Nephron progenitor cell (in vitro differentiated cells): Measurements from ENCODE around the gene ASXL2.

Experiments used
- DNase-seq: peaks from one replicate; pipeline ENCODE4 v3.0.0; 2021
- H3K27ac Mint-ChIP-seq: 2 replicates; pipeline ENCODE4 v1.8.0; 2021; ENCODE audit warnings: mild to moderate bottlenecking, moderate library complexity, mixed read lengths
- H3K27me3 Mint-ChIP-seq: 2 replicates; pipeline ENCODE4 v1.8.0; 2021; ENCODE audit warnings: mild to moderate bottlenecking, low read depth, mixed read lengths; ENCODE audit not compliant: poor library complexity
- H3K36me3 Mint-ChIP-seq: 2 replicates; pipeline ENCODE4 v1.8.0; 2021; ENCODE audit warnings: low read depth, mixed read lengths
- H3K4me1 Mint-ChIP-seq: 2 replicates; pipeline ENCODE4 v1.8.0; 2021; ENCODE audit warnings: mixed read lengths
- H3K4me3 Mint-ChIP-seq: 2 replicates; pipeline ENCODE4 v1.8.0; 2021; ENCODE audit warnings: mild to moderate bottlenecking, moderate library complexity, mixed read lengths
- H3K9me3 Mint-ChIP-seq: 2 replicates; pipeline ENCODE4 v1.8.0; 2021; ENCODE audit warnings: mild to moderate bottlenecking, moderate library complexity, mixed read lengths
- CTCF ChIP-seq: fragments of 200-600 bp; sonication (generic); IDR thresholded peaks from 2 replicates; pipeline ENCODE4 v1.5.0; 2021; ENCODE audit warnings: antibody characterized with exemption

The ASXL2 gene

GRCh38 chr2:25725877-25726276 is 152.4 kb downstream of the ASXL2 start:
- no peak for TF ChIP-seq CTCF
- Mint-ChIP-seq H3K36me3 (no peaks in the 10 kb centered on the region), H3K4me3 (no peak overlapping the region), H3K27ac (peak overlapping the region; percentile 45), H3K4me1 (peaks cover 5% of the 10 kb centered on the region), H3K27me3 (peaks cover 7% of the 10 kb centered on the region), H3K9me3 (peaks cover 8% of the 10 kb centered on the region)
- no peak for DNase-seq

DNA sequence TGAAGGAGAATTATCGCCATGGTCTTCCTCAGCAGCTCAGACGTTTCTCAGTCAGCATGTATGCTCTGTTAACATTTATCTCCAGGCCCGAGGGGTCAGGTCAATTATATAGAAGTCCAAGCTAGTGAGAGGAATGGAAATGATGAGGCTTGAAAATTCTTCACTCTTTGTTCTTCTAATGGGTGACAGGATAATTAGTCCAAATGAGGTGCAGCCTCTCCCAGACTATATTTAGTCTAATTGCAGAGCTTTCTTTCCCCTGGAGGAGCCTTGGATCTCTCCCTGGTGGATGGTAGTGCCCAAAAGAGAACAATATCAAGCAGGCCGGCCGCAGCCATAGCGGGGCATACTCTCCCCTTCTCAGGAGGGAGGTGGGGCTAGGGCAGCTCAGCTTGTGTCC is 153.5 kb downstream of the ASXL2 start:
- Mint-ChIP-seq H3K4me1 (peaks cover 5% of the 10 kb centered on the region), H3K36me3 (no peaks in the 10 kb centered on the region), H3K27ac (no peak overlapping the region), H3K4me3 (no peak overlapping the region), H3K27me3 (peaks cover 8% of the 10 kb centered on the region), H3K9me3 (peaks cover 8% of the 10 kb centered on the region)
- DNase-seq, result no peak
- TF ChIP-seq CTCF, result no peak

DNA sequence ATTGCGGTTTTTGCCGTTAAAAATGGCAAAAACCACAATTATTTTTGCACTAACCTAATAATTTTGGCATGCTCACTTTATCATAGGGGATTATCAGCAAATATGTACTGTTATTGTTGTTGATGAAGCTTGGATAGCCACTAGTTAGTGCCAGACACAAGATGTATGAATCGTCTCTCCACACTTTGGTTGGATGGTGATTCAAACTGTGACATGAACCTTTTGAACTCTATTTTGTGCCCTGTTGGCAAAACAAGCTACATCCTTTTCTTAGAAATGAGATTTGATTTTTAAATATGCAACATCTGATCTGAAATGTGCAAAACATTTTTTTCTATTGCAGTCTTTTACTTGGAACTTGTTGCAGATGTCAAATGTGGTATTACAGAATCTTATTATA is 156.1 kb downstream of the ASXL2 start:
- no peak for TF ChIP-seq CTCF
- Mint-ChIP-seq H3K4me3 (no peak overlapping the region), H3K27me3 (peaks cover 4% of the 10 kb centered on the region), H3K27ac (no peak overlapping the region), H3K36me3 (no peaks in the 10 kb centered on the region), H3K4me1 (peaks cover 5% of the 10 kb centered on the region), H3K9me3 (peaks cover 8% of the 10 kb centered on the region)
- no peak for DNase-seq

DNA sequence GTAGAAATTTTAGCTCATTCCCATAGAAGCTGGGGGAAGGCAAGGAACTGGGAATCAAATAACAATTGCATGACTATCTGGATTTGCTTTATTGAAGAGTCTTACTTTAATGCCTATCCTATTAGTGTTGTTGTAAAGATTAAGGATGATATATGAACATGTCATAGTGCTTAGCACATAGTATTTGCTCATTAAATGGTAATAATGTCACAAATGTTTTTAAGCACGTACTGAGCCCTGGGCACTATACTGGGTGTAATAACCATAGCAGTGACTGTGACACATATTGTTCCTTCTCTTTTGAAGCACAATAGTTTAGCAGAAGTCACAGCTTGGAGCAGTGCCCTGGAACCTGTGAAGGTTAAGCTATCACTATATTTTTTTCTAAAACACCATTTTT is 157.7 kb downstream of the ASXL2 start:
- no peak for TF ChIP-seq CTCF
- Mint-ChIP-seq H3K36me3 (no peaks in the 10 kb centered on the region), H3K4me1 (peaks cover 5% of the 10 kb centered on the region), H3K27ac (no peak overlapping the region), H3K27me3 (peaks cover 4% of the 10 kb centered on the region), H3K4me3 (no peak overlapping the region), H3K9me3 (peaks cover 8% of the 10 kb centered on the region)
- DNase-seq, result no peak

DNA sequence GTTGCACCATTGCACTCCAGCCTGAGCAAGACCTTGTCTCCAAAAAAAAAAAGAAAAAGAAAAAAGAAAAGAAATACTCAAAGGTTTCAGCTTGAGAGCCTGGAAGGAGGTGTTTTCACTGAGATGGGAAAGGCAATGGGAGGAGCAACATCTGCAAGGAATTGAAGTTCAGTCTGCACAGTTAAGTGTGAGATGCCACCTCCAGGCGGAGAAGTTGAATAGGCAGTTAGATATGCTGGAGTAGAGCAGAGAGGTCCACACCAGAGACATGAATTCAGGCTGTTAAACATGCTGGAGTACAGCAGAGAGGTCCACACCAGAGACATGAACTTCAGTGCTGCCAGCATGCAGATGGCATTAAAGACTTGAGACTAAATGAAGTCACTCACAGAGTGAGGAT is 163.5 kb downstream of the ASXL2 start:
- no peak for DNase-seq
- Mint-ChIP-seq H3K27me3 (peaks cover 13% of the 10 kb centered on the region), H3K4me1 (peaks cover 24% of the 10 kb centered on the region), H3K27ac (no peak overlapping the region), H3K36me3 (no peaks in the 10 kb centered on the region), H3K4me3 (no peak overlapping the region), H3K9me3 (peaks cover 8% of the 10 kb centered on the region)
- TF ChIP-seq CTCF, result no peak

- Mint-ChIP-seq H3K9me3 (peaks cover 13% of the 10 kb centered on the region), H3K4me3 (no peak overlapping the region), H3K4me1 (peaks cover 40% of the 10 kb centered on the region), H3K36me3 (no peaks in the 10 kb centered on the region), H3K27ac (peak overlapping the region; percentile 95), H3K27me3 (peaks cover 20% of the 10 kb centered on the region)
- DNase-seq, result no peak
- TF ChIP-seq CTCF, result no peak
These were observed 165.8 kb downstream of the ASXL2 start for GRCh38 chr2:25712455-25712854.
